B cell (primary cell): ENCODE measurements around the gene PSG2.
"Not testable (repeated sequence)": the region's sequence is repeated elsewhere in the genome, so short reads cannot be mapped to it uniquely, and the experiment has no call there.

Source experiments
- EZH2 ChIP-seq: IDR thresholded peaks from 2 replicates; pipeline ENCODE4 v1.6.1; 2012; ENCODE audit warnings: borderline replicate concordance, low read depth, mild to moderate bottlenecking, moderate library complexity, low read length; ENCODE audit not compliant: insufficient read depth, poor library complexity, severe bottlenecking
- TF ChIP-seq, protein P1 (sequence below): fragments of 200-600 bp; IDR thresholded peaks from one replicate; pipeline ENCODE4 v1.8.0; 2022; ENCODE audit warnings: antibody characterized with exemption, mild to moderate bottlenecking

DNA sequence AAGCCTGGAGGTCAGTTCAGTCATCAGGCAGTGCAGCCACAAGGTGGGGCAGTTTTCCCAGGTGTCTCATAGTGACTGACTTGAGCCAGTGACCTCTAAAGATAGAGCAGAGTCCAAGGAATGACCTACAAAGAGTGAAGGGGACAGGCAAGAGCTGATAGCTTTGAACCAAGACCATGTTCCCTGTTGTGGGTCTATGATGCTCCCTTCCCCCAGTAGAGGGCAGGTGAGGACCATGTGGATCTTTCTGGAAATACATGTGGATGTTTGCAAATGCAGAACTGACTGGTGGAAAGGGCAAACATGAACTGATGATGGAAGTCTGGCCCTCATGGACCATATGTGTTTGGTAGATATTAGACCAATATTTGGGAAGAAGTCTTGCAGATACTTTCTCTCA lies 62.9 kb downstream of the PSG2 start:
- TF ChIP-seq, protein P1, sequence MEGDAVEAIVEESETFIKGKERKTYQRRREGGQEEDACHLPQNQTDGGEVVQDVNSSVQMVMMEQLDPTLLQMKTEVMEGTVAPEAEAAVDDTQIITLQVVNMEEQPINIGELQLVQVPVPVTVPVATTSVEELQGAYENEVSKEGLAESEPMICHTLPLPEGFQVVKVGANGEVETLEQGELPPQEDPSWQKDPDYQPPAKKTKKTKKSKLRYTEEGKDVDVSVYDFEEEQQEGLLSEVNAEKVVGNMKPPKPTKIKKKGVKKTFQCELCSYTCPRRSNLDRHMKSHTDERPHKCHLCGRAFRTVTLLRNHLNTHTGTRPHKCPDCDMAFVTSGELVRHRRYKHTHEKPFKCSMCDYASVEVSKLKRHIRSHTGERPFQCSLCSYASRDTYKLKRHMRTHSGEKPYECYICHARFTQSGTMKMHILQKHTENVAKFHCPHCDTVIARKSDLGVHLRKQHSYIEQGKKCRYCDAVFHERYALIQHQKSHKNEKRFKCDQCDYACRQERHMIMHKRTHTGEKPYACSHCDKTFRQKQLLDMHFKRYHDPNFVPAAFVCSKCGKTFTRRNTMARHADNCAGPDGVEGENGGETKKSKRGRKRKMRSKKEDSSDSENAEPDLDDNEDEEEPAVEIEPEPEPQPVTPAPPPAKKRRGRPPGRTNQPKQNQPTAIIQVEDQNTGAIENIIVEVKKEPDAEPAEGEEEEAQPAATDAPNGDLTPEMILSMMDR: not testable (repeated sequence)
- not testable (repeated sequence) for TF ChIP-seq EZH2
